Jurkat, Clone E6-1 (cell line): ENCODE measurements around the gene NKIRAS2.
"Not testable (repeated sequence)": the region's sequence is repeated elsewhere in the genome, so short reads cannot be mapped to it uniquely, and the experiment has no call there.

Source experiments
- DNase-seq: peaks from one replicate; pipeline ENCODE4 v3.0.0-alpha.2; 2011; ENCODE audit warnings: low read depth, low spot score
- H3K4me3 ChIP-seq: 2 replicates; pipeline ENCODE4 v1.5.1; 2011; ENCODE audit warnings: mild to moderate bottlenecking, low read length, control low read depth, moderate library complexity

NKIRAS2 gene

DNA sequence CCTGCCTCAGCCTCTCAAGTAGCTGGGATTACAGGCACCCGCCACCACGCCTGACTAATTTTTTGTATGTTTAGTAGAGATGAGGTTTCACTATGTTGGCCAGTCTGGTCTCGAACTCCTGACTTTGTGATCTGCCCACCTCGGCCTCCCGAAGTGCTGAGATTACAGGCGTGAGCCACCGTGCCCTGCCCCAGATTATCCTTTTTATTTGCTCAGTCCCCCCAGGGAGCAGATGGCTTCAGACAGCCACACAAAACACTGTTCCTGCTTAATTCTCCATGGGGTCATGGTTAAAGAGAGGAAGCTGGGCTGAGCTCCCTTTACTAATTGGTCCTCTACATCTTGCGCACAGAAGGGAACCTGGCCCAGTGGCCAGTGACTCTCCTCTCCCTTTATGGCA is 955 bp downstream of the NKIRAS2 start:
- peak overlapping the region; percentile 86 for H3K4me3 ChIP-seq
- not testable (repeated sequence) for DNase-seq

DNA sequence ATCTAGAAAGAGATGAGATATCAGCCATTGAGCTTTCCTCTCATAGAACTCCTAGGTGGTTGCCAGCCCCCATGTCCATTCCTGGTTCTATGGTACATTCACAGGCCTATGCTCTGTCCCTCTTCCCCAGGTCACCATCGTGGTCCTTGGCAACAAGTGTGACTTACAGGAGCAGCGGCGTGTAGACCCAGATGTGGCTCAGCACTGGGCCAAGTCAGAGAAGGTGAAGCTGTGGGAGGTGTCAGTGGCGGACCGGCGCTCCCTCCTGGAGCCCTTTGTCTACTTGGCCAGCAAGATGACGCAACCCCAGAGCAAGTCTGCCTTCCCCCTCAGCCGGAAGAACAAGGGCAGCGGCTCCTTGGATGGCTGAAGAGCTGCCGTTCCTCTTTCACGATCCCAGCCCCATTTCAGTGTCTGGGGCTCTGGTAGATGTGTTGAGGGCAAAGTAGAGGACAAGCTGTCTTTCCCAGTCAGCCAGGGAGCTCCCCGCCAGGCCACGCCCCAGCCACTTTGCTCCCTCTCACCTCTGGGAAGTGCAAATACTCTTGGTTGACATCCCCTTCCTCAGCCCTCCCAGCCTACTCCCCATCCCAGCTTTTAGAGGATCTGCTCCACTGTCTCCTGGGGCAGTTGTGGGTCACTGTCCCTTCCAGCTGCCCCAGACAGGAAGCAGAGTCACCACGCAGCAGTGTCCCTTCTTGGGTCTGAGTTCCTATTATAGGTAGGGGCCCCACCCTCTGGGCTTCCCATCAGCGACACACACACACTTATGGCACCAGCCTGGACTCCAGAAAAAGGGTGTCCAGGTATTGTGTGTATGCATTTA is 3.8 kb downstream of the NKIRAS2 start:
- no peak overlapping the region for H3K4me3 ChIP-seq
- DNase-seq, result no peak

DNA sequence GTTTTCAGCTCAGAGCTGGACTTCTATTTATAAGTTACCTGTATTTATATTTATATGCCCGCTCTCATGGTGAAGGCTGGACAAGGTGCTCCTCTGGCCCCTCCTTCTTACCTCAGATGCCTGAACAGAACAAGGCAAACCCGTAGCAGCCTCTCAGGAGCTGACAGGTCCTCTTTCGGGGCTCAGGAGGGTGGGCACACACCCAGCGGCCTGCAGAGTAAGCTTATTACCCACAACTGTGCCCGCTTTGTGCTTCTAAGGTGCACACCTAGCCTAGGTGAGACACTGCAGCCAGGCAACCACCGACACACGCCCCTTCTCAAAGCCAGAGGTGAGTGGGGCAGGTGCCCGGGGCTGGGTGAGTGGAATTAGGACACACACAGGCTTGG is 5.3 kb downstream of the NKIRAS2 start:
- no peak overlapping the region for H3K4me3 ChIP-seq
- DNase-seq, result no peak

DNA sequence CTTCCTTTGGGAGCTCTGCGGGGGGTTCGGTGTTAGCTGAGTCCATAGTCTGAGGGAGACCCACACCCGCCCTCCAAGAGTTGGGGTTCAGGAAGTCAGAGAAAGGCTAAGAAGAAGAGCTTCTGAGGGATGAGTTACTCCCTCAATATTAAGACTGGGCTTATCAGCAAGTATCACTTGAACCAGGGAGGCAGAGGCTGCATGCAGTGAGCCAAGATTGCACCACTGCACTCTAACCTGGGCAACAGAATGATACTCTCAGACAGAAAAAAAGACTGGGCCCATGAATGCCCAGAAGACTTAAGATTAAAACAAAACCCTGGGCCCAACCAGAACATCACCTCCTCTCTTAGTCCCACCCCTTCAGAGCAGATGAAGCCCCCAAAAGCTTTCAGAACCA is 6.0 kb downstream of the NKIRAS2 start:
- no peak for DNase-seq
- no peak overlapping the region for H3K4me3 ChIP-seq

DNA sequence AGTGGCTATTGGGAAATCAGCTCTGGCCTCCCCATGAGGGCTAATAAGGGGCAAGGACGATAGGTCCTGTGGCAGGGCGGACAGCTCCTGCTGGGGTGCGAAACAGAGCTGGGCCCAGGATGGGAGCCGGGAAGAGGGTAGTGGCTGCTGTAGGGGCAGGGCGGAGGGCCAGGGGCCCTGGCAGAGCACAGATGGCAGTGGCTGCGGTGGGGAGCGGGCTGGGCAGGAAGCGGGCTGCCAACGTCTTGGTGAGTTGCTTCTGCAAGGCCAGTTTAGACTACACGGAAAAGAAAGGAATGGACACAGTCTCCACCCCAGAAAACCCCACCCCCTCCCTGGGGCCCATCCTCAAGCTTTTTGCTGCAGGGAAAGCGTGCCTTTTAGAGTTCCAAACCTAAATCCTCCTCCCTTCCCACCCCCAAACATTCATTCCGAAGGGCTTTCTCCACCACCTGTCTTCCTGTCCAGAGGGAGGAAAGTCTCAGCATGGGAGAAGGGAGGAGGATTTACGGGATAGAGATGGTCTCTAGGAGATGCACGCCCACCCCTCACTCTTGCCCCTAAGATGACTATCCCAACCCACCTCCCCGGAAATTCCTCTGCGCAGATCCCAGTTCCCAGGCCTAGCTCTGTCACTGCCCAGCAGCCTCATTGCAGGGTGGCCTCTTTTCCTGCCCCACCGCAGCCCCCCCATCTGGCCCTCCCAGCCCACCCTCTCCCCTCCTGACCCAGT is 7.1 kb downstream of the NKIRAS2 start:
- DNase-seq, result no peak
- H3K4me3 ChIP-seq, result no peak overlapping the region

DNA sequence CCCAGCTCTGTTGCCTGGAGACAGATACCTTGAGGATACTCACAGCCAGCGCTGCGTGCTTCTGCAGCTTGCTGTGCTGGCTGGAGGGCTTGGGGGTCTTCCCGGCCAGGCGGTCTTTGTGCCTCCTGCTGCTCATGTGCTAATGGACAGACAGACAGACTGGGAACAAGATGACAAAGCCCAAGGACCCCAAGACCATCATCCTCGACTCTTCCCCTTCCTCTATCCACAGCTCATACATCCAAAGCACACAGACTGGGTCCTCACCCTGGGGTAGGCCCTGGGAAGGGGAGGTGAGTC is 7.7 kb downstream of the NKIRAS2 start:
- no peak overlapping the region for H3K4me3 ChIP-seq
- no peak for DNase-seq

DNA sequence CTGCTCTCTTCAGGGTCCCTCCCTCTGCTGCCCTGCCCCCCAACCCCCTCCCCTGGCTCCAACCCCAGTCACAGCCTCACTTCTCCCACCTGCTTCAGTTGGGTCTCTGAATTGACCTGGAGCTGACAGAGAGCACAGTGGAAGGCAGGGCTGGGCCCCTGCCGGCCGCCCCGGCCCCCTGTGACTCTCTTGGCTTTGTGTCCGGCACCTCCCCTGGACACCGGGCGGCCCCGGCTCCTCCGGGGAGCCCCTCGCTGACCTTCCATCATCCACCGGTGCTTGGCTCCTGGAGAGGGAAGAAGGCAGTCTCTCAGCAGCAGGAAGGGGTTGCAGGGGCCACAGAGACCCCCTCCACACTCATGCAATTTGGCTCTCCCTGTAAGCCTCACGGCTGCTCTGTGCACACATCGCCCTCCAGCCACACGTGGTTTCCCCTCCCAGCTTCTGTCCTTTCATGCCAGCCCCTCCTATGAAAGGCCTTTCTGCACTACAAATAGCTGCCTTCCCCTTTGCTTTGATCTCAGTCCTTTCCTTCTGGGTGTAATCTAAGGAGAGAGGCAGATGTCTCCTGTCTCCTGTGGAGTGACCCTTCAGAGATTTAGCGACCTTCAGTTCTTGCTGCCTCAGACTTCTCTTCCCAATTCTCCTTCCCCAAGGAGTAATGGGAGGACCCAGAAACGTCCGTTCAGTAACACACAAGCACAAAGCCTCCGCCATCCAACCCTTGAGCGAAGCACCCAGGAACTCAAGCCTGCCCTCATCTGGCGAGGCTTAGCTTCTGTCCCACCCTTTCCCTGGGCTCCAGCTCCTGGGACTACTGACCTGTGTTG is 8.3 kb downstream of the NKIRAS2 start:
- no peak overlapping the region for H3K4me3 ChIP-seq
- DNase-seq, result no peak

DNA sequence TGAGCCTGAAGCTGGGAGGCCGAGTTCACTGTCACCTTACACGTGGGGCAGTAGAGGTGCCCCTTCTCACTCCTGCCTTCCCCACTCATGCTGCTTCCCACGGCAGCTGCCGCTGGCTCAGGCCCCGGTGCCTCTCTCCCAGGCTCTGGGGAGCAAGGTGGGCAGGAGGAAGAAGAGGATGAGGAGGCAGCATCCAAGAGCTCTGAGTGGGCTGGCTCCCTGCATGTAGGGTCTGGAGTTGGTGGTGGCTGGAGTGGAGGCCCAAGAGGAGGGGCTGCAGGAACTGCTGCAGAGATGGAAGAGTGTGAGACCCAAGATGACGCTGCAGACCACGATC is 8.9 kb downstream of the NKIRAS2 start:
- DNase-seq, result no peak
- no peak overlapping the region for H3K4me3 ChIP-seq

DNA sequence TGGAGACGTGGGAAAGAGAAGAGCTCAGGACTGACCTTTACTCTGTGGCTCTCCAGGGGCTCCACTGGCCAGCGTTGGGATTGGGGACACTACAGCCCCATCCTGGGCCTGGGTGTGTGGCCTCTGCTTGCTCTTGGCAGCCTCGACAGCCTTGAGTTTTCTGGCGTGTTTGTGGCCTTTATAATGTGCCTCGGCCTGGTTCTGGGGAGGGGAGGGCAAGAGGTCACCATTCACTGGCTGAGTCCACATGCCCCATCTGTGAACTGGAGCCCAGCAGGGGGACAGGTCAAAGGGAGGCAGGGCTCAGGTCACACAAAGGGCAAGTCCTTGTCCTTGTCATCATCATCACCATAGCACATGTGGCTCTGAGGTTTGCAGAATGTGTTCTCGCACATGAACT is 11.7 kb downstream of the NKIRAS2 start:
- H3K4me3 ChIP-seq, result no peak overlapping the region
- no peak for DNase-seq

DNA sequence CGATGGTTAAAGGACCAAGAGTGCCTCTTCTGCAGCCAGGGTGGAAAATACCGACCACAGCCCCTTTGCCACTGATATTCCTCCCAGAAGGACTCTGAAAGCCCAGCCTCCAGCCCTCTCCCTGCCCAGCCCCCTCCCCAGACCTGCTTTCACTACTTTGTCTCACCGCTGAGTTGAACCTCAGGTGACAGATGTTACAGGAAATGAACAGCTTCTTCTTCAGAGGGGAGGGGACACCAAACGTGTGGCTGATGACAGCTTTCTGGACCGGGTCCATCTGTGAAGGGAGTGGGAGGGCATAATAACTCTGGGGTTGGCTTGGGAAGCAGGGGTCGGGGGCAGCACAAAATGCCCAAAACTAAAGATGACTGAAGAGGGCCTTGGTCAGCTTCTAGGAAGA is 14.2 kb downstream of the NKIRAS2 start:
- DNase-seq, result no peak
- H3K4me3 ChIP-seq, result no peak overlapping the region

DNA sequence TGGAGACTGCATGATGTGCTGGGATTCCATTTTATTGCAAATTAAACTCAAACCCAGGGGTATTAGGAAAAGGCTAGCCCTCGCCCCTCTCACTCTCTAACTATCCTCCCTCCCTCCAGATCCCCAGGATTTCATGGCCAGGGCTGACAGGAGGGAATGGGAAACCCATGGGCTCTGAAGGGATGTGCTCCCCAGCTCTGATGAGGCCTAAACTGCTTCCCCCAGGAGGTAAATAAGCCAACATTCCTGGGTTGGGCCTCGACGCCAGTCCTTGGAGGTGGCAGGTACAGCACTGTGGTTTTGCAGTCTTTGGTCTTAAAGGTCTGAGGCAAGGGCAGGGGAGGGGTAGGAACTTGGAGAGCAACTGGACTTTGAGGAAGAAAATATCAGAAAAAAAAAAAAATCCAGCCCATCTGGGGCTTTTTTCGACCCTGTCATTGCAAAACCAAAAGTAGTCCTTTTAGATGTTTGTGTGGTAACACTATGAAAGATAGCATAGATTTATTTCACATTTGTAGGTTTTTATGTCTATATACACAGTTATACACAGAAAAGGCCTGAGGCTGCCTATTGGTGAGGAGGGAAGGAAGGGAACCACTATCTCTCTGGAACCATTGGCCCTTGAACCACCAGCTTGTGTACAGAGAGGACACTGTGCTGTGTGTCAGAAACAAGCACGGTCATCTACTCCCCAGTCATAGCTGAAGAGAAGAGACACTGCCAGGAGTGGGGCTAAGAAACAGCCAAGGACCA is 18.5 kb downstream of the NKIRAS2 start:
- no peak overlapping the region for H3K4me3 ChIP-seq
- no peak for DNase-seq

DNA sequence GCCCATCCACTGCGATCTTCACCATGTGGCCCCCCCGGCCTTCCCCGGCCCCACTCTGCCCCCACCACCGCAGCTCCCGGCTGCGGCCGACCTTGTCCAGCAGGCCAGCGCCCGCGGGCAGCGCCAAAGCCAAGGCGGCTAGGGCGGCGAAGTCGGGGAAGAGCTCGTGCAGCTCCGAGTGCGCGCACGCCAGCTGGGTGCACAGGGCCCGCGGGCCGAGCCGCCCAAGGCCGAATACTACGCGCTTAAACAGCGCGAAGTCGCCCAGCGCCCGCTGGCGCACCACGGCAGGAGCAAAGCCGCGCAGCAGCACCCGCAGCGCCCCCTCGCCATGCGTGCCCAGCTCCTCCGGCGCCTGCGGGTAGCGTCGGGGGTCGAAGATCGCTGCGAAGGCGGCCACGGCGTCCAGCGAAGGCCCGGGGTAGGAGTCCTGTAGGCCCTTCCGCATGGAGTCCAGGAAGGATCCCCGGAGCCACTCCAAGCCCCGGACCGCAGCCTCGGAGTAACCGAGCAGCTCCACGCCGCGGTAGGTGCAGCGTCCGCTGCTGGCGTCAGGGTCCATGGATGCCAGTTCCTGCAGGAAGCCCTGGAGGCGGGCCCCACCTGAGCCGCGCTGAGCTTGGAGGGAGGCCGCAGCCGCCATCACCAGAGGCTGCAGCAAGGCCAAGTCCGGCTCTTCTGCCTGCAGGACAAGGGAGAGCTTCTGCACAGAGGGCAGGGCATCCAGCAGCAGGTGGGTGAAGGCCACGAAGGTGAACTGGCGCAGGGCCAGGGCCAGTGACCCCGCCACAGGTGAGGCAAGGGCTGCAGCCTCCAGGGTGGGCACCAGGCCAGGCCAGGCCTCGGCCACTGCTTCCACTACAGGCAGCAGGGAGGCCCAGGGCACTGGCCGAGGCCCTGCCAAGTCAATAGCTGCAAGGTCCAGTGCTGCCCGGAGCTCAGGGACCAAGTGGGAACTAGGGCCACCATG is 20.2 kb downstream of the NKIRAS2 start:
- no peak for DNase-seq
- H3K4me3 ChIP-seq, result no peak overlapping the region

DNA sequence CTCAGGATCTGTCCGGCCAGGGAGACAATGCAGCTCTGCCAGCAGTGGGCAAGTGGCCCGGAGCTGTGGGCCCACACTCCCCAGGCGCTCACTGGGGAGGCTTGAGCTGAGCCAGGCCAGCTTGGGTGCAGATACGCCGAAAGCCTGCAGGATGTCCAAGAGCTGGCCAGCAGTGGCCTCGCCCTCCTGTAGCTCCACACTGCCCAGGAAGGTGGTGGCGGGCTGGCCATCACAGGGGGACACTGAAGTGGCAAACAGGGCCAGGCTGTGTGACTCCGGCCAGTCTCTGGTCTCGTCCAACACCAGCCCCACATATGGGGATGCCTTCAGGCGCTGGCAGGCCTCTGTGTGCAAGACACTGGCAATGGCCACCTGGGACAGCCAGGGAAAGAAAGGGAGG is 20.9 kb downstream of the NKIRAS2 start:
- DNase-seq, result no peak

DNA sequence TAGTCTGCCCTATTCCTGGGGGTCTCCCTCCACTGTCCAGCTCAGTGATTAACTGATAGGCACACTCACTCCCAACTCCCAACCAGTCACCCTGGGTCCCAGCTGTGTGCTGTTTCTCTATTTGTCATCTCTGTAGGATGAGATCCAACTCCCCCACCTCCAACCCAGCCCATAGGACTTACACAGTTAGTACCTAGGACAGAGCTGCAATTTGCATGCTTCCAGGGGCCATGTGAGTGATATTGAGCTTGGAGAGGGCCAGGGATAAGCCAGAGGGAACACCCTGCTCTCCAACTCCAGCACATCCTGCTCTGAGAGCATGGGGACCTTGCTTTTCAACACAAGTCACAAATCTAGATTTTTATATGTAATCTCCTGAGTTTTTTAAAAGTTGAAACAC is 21.7 kb downstream of the NKIRAS2 start:
- H3K4me3 ChIP-seq, result no peak overlapping the region
- DNase-seq, result no peak

More for the DNA sequence above, 20.9 kb downstream of the NKIRAS2 start:
- H3K4me3 ChIP-seq, result no peak overlapping the region

DNA sequence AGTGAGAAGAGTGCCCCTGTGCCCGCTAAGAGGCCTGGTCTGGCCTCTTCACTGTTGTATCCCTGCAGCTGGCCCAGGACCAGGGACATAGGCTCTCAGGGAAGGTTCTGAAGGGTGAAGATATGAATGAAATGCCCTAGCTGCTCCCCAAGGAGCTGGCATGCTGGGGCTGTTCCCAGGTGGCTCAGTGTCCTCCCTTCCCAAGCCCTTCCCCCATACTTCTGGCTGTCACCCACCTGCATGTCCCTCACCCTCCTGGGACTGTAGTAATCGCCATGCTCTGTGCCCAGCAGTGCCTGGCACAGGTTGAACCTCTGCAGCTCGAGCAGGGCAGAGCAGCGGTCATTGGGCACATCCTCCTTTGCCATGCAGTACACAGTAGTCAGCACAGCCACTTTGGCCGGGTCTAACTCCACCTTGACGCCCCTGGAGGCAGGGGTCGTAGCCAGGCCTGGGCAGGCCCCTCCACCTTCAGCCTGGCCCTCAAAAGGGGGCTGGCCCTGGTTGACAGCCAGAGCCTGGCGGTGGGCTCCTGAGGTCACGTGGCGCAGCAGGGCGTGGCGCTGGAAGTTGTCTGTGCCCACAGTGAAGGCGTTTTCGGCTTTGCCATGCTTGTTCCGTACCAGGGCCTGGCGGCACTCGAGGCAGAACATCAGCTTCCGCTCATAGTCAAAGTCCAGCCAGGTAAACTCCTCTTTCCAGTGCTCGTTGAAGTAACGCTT is 22.9 kb downstream of the NKIRAS2 start:
- no peak overlapping the region for H3K4me3 ChIP-seq
- DNase-seq, result no peak

DNA sequence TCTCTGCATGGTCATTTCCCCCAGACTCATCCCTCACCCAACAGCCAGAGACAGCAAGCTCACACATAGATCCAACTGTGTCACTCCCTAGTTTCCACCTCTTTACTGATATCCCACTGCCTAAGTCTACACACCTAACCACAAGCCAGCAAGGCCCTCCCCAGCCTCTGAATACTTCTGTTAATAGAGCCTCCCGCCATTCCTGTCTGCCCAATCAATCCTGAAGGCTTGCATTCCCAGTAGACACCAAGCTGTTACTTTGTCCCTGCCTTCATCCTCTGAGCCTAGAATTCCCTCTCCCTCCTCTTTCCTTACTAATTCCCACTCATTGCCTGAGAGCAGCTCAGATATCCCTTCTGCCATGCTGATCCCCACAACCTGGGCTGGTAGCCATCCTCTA is 25.8 kb downstream of the NKIRAS2 start:
- no peak overlapping the region for H3K4me3 ChIP-seq
- no peak for DNase-seq

DNA sequence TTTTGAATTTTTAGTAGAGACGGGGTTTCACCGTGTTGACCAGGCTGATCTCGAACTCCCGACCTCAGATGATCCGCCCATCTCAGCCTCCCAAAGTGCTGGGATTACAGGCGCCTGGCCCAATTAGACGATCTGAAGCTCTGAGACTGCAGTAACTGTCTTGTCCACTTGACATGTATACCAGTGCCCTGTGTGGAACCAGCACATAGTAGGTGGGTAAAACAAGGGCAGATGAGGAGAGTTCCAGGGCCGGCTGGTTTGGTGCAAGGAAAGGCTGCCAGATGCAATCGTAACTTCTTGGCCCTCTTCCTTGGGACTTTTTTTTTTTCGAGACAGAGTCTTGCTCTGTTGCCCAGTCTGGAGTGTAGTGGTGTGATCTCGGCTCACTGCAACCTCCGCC is 27.5 kb downstream of the NKIRAS2 start:
- H3K4me3 ChIP-seq, result no peak overlapping the region
- DNase-seq, result no peak

DNA sequence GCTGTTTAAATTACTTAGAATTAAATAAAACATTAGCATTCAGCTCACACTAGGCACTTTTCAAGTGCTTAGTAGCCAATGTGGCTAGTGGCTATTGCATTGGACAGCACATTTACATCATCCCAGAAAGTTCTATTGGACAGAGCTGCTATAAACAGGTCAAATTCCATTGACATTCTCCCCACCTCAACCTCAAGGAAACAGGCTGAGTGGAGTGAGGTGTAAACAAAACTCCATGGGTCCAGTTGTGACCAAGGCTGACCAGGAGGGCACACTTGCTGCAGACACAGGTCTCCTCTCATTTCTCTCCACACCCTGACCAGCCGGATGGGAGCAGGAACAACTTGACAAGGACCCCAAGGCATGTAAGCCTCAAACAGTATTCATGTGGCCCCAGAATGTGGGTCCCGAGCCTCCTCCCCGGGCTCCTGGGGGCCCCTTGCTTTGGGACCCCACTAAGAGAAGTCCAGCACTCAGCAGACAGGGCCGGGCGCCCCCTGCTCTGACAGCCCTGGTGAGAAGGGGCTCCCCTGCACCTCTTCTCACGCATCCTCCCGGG is 30.0 kb downstream of the NKIRAS2 start:
- peak overlapping the region; percentile 51 for H3K4me3 ChIP-seq
- no peak for DNase-seq
